HepG2 (cell line): ENCODE results near the gene PRKAG1. TPM values are rescaled to one million over a fixed set of nuclear protein-coding genes. Genes with fewer than 3 reads are reported as not detected.

ENCODE experiments used
- CENPT ChIP-seq: sonication (generic); formaldehyde crosslinking; IDR thresholded peaks from 2 replicates; pipeline ENCODE4 v1.8.0; 2022; ENCODE audit warnings: low read depth, mild to moderate bottlenecking, moderate library complexity, missing genetic modification reagents
- FOXK1 ChIP-seq: sonication (generic); formaldehyde crosslinking; IDR thresholded peaks from 2 replicates; pipeline ENCODE4 v1.4.0; 2020; ENCODE audit warnings: low read depth, missing genetic modification reagents, borderline replicate concordance
- KLF12 ChIP-seq: sonication (generic); formaldehyde crosslinking; IDR thresholded peaks from 2 replicates; pipeline ENCODE4 v1.4.0; 2020; ENCODE audit warnings: missing genetic modification reagents, borderline replicate concordance
- NFIC ChIP-seq: IDR thresholded peaks from 2 replicates; pipeline ENCODE4 v1.6.1; 2012; ENCODE audit warnings: mild to moderate bottlenecking, low read length, inconsistent platforms
- POGK ChIP-seq: sonication (generic); formaldehyde crosslinking; conservative IDR thresholded peaks from 2 replicates; pipeline ENCODE4 v1.8.0; 2022; ENCODE audit warnings: mild to moderate bottlenecking, moderate library complexity, missing genetic modification reagents
- POLR2A ChIP-seq, 2 experiments: IDR thresholded peaks; 2 replicates each; pipeline ENCODE4 v1.6.1; 2011; ENCODE audit warnings: low read depth in 2 of 2, low read length in 2 of 2, mild to moderate bottlenecking in 1 of 2, moderate library complexity in 1 of 2; ENCODE audit not compliant: insufficient read depth in 1 of 2
- PTBP1 ChIP-seq: fragments of 200-400 bp; formaldehyde crosslinking; IDR thresholded peaks from 2 replicates; pipeline ENCODE4 v1.6.1; 2018; ENCODE audit warnings: low read length, low read depth; ENCODE audit not compliant: poor library complexity, severe bottlenecking
- RAD21 ChIP-seq: fragments of 450-650 bp; formaldehyde crosslinking; IDR thresholded peaks from 2 replicates; pipeline ENCODE4 v1.5.0; 2020; ENCODE audit warnings: mild to moderate bottlenecking
- RBM39 ChIP-seq: fragments of 200-400 bp; formaldehyde crosslinking; IDR thresholded peaks from one replicate; pipeline ENCODE4 v1.6.1; 2018; ENCODE audit warnings: antibody characterized with exemption, mild to moderate bottlenecking, low read depth, low read length; ENCODE audit not compliant: poor library complexity, severe bottlenecking
- SNAPC4 ChIP-seq: sonication (generic); formaldehyde crosslinking; IDR thresholded peaks from 2 replicates; pipeline ENCODE4 v1.4.0; 2020; ENCODE audit warnings: mild to moderate bottlenecking, missing genetic modification reagents
- THRA ChIP-seq: sonication (generic); formaldehyde crosslinking; IDR thresholded peaks from 2 replicates; pipeline ENCODE4 v1.4.0; 2020; ENCODE audit warnings: missing genetic modification reagents, borderline replicate concordance
- TOE1 ChIP-seq: sonication (generic); formaldehyde crosslinking; IDR thresholded peaks from 2 replicates; pipeline ENCODE4 v1.4.0; 2020; ENCODE audit warnings: mild to moderate bottlenecking, missing genetic modification reagents
- YEATS2 ChIP-seq: sonication (generic); formaldehyde crosslinking; IDR thresholded peaks from 2 replicates; pipeline ENCODE4 v1.4.0; 2020; ENCODE audit warnings: missing genetic modification reagents, borderline replicate concordance
- ZMYM2 ChIP-seq: sonication (generic); formaldehyde crosslinking; IDR thresholded peaks from 2 replicates; pipeline ENCODE4 v1.8.0; 2022; ENCODE audit warnings: mild to moderate bottlenecking, missing genetic modification reagents
- ZNF230 ChIP-seq: sonication (generic); formaldehyde crosslinking; IDR thresholded peaks from 2 replicates; pipeline ENCODE4 v1.4.0; 2020; ENCODE audit warnings: mild to moderate bottlenecking, missing genetic modification reagents
- ZNF264 ChIP-seq: sonication (generic); formaldehyde crosslinking; IDR thresholded peaks from 2 replicates; pipeline ENCODE4 v1.4.0; 2020; ENCODE audit warnings: missing genetic modification reagents
- ZNF431 ChIP-seq: sonication (generic); formaldehyde crosslinking; IDR thresholded peaks from 2 replicates; pipeline ENCODE4 v1.9.0; 2022; ENCODE audit warnings: missing genetic modification reagents, low read depth, mild to moderate bottlenecking, borderline replicate concordance
- ZNF572 ChIP-seq: sonication (generic); formaldehyde crosslinking; IDR thresholded peaks from 2 replicates; pipeline ENCODE4 v1.5.1; 2020; ENCODE audit warnings: mild to moderate bottlenecking, missing genetic modification reagents
- ZNF713 ChIP-seq: sonication (generic); formaldehyde crosslinking; IDR thresholded peaks from 2 replicates; pipeline ENCODE4 v1.4.0; 2020; ENCODE audit warnings: mild to moderate bottlenecking, missing genetic modification reagents
- ZNF792 ChIP-seq: IDR thresholded peaks from 2 replicates; pipeline ENCODE4 v1.6.1; 2016
- ZNF841 ChIP-seq: sonication (generic); formaldehyde crosslinking; IDR thresholded peaks from 2 replicates; pipeline ENCODE4 v1.8.1; 2023; ENCODE audit warnings: missing genetic modification reagents, borderline replicate concordance
- polyA plus RNA-seq, 8 experiments: library from polyadenylated mRNA; depleted of rRNA in 3 of 8; stranded (reverse) in 7 of 8; unstranded in 1 of 8; fragments of >200 nt; fragmentation: Illumina TruSeq in 4 of 8; extraction: Trizol in 4 of 8; gene quantifications; 2 replicates each; pipeline versions ENCODE4 v1.2.1 to v1.2.3, GENCODE V29; 2011 to 2016; ENCODE audit warnings: low read depth in 4 of 8, missing spikeins in 1 of 8, mixed read lengths in 1 of 8; ENCODE audit not compliant: insufficient read depth in 1 of 8
- total RNA-seq, 5 experiments: library from RNA; depleted of rRNA; stranded (reverse); fragments of >200 nt; fragmentation: Illumina TruSeq; extraction: Trizol; gene quantifications; 2 replicates each; pipeline ENCODE4 v1.2.3, GENCODE V29; 2016; ENCODE audit warnings: low read depth in 1 of 5

Gene PRKAG1
- total and polyA plus RNA-seq, 2 of the 13 experiments (the other 11 are each of a cell fraction or from before 2014, with no cell fraction given) = 26.1 to 32.8 TPM

GRCh38 chr12:49018261-49019119, at the start of gene PRKAG1 (continued):
- peak; percentile 70 for TF ChIP-seq SNAPC4 (CRISPR knock-in tag)
- no peak for TF ChIP-seq PTBP1
- TF ChIP-seq ZNF572 (CRISPR knock-in tag) = peak; percentile 17; the same call in 1 of the 2 replicates
- peak; percentile 89; the same call in 1 of the 2 replicates for TF ChIP-seq YEATS2 (CRISPR knock-in tag)
- peak; percentile 96; the same call in 1 of the 2 replicates for TF ChIP-seq KLF12
- TF ChIP-seq THRA = no peak; the same call in 1 of the 2 replicates
- TF ChIP-seq RAD21 (CRISPR knock-in tag) = peak; percentile 25; the same call in 1 of the 2 replicates
- TF ChIP-seq ZNF841 (CRISPR knock-in tag) = no peak; the same call in 1 of the 2 replicates
- TF ChIP-seq TOE1 = peak; percentile 16; the same call in 1 of the 2 replicates
- peak; percentile 78 to 82 for TF ChIP-seq POLR2A (IDR thresholded peaks at IDR 0.05; ENCODE audit: insufficient read depth in 1 of 2, low read depth in 2 of 2, low read length in 2 of 2)
- 0 out of 2 replicates have a peak, but pooled peaks have one; percentile 87 for TF ChIP-seq ZNF713 (CRISPR knock-in tag)
- TF ChIP-seq ZNF792 (CRISPR knock-in tag) = no peak
- no peak for TF ChIP-seq CENPT (CRISPR knock-in tag)
- TF ChIP-seq ZNF431 (CRISPR knock-in tag) = no peak
- TF ChIP-seq POGK (CRISPR knock-in tag) = no peak; the same call in 1 of the 2 replicates
- no peak for TF ChIP-seq ZMYM2 (CRISPR knock-in tag)
- peak; percentile 93 for TF ChIP-seq RBM39
- TF ChIP-seq ZNF264 (CRISPR knock-in tag) = 0 out of 2 replicates have a peak, but pooled peaks have one; percentile 44
- TF ChIP-seq FOXK1 (CRISPR knock-in tag) = peak; percentile 54; the same call in 1 of the 2 replicates
- TF ChIP-seq NFIC = no peak
- TF ChIP-seq ZNF230 (CRISPR knock-in tag) = peak; percentile 62; the same call in 1 of the 2 replicates
